NB4 (cell line): ENCODE results near the gene CERT1.

ENCODE experiments used
- CTCF ChIP-seq: IDR thresholded peaks from one replicate; pipeline ENCODE4 v1.5.1; 2012; ENCODE audit warnings: low read depth, low read length
- POLR2A ChIP-seq: IDR thresholded peaks from 2 replicates; pipeline ENCODE4 v1.6.1; 2011; ENCODE audit warnings: mild to moderate bottlenecking; ENCODE audit not compliant: insufficient read length; ENCODE audit errors: extremely low read depth

- TF ChIP-seq CTCF (no peak), POLR2A (no peak)
These were observed 40.2 kb downstream of the CERT1 start for GRCh38 chr5:75471193-75471592.
